Right cardiac atrium (tissue), 5 donors: Measurements from ENCODE around the gene INTS1. TPM values are rescaled to one million over a fixed set of nuclear protein-coding genes. Genes with fewer than 3 reads are reported as not detected.

Experiments used
- ATAC-seq, 2 donors: fragments of 200-7000 bp; cut with Tn5 transposase; one replicate each; pipeline versions ENCODE4 v1.8.0 to v1.9.1; 2020; ENCODE audit warnings: moderate library complexity in 2 of 2, mild to moderate bottlenecking in 1 of 2
- DNase-seq, 3 donors: peaks; one replicate each; pipeline ENCODE4 v3.0.0-alpha.2; 2020
- H3K27ac ChIP-seq: one replicate; pipeline ENCODE4 v1.5.1; 2013; ENCODE audit warnings: mild to moderate bottlenecking, low read length, control low read depth, moderate library complexity
- H3K27me3 ChIP-seq: one replicate; pipeline ENCODE4 v1.6.1; 2013; ENCODE audit not compliant: control insufficient read depth, insufficient read depth
- H3K4me1 ChIP-seq: one replicate; pipeline ENCODE4 v1.6.1; 2013; ENCODE audit warnings: low read length; ENCODE audit not compliant: control insufficient read depth, insufficient read depth
- H3K4me3 ChIP-seq: one replicate; pipeline ENCODE4 v1.5.1; 2013; ENCODE audit warnings: low read length, control low read depth
- H3K9me3 ChIP-seq: one replicate; pipeline ENCODE4 v1.6.1; 2013; ENCODE audit warnings: low read length; ENCODE audit not compliant: control insufficient read depth
- WGBS: extraction: QIAGEN DNeasy Blood & Tissue Kit; methylation state at CpG from one replicate; pipeline ENCODE4 v1.1.7; 2013; 5-methylcytosine and 5-hydroxymethylcytosine counted together
- intact Hi-C, 4 donors: fragments of 100-400 bp; cut with DNase I; formaldehyde crosslinking; loops; one replicate each; pipeline versions ENCODE4 v1.11.0 to v1.14.0; 2022 to 2023
- polyA plus RNA-seq: library from polyadenylated mRNA; stranded (reverse); fragments of 200-250 nt; gene quantifications from one replicate; pipeline ENCODE4 v1.2.3, GENCODE V29; 2013
- total RNA-seq, 4 donors: library from RNA; stranded (reverse); fragmentation: NEBNext Ultra II Directional; extraction: Animal tissue kit (Norgen Biotek cat#: 25700); gene quantifications; one replicate each; pipeline ENCODE4 v1.2.1, GENCODE V29; 2021
- donor health status: healthy with polysubstance abuse.
- donor health status: DM: no; HTN: yes; CAD: no.
- donor health status: DM: no; HTN: no; CAD: no.
- donor health status: DM: no; HTN: yes; CAD: no; lungs with severe emphysema.
- donor health status: DM: yes; HTN: yes; CAD: no.

The INTS1 gene
- total and polyA plus RNA-seq, 5 donors, result 30.6 to 48.3 (median 45.6) TPM

- no peak overlapping the region for H3K27ac ChIP-seq
- H3K4me3 ChIP-seq, result no peak overlapping the region
- intact Hi-C loops, result no loop called here
- no peaks in the 10 kb centered on the region for H3K27me3 ChIP-seq
- ATAC-seq (no peak), DNase-seq (peak in 2 of 3 donors; percentile 52 to 53)
- 92% methylated on average over 33 of the region's 33 CpGs for WGBS
- H3K4me1 ChIP-seq, result peaks cover 3% of the 10 kb centered on the region
- no peaks in the 10 kb centered on the region for H3K9me3 ChIP-seq
These were observed 37.4 kb upstream of the INTS1 start for GRCh38 chr7:1541431-1542162.

GRCh38 chr7:1540776-1541271 is 36.6 kb upstream of the INTS1 start:
- DNase-seq (peak in 2 of 3 donors; percentile 47 to 63), ATAC-seq (no peak)
- H3K9me3 ChIP-seq, result no peaks in the 10 kb centered on the region
- 89% methylated on average over 31 of the region's 31 CpGs for WGBS
- intact Hi-C loops, result no loop called here
- peaks cover 3% of the 10 kb centered on the region for H3K4me1 ChIP-seq
- H3K27ac ChIP-seq, result no peak overlapping the region
- no peak overlapping the region for H3K4me3 ChIP-seq
- H3K27me3 ChIP-seq, result no peaks in the 10 kb centered on the region

GRCh38 chr7:1539882-1540775 is 35.9 kb upstream of the INTS1 start:
- 94% methylated on average over 73 of the region's 73 CpGs for WGBS
- Histone ChIP-seq H3K4me1 (peaks cover 3% of the 10 kb centered on the region), H3K4me3 (no peak overlapping the region), H3K27me3 (no peaks in the 10 kb centered on the region), H3K9me3 (no peaks in the 10 kb centered on the region), H3K27ac (no peak overlapping the region)
- intact Hi-C loops, result no loop called here
- DNase-seq (peak; percentile 26 to 65 (median 57)), ATAC-seq (no peak)

GRCh38 chr7:1539181-1539881 is 35.1 kb upstream of the INTS1 start:
- intact Hi-C loops, result no loop called here
- H3K4me3 ChIP-seq, result no peak overlapping the region

GRCh38 chr7:1538544-1539180 is 34.5 kb upstream of the INTS1 start:
- Histone ChIP-seq H3K27me3 (no peaks in the 10 kb centered on the region), H3K27ac (peak overlapping the region; percentile 98), H3K9me3 (no peaks in the 10 kb centered on the region), H3K4me1 (peaks cover 7% of the 10 kb centered on the region), H3K4me3 (peak overlapping the region; percentile 17)
- WGBS, result 53% methylated on average over 25 of the region's 25 CpGs
- DNase-seq, result peak; percentile 34 to 74 (median 60)
- intact Hi-C loops, result no loop called here
- no peak for ATAC-seq

More at GRCh38 chr7:1539181-1539881, 35.1 kb upstream of the INTS1 start:
- Histone ChIP-seq H3K4me1 (peaks cover 3% of the 10 kb centered on the region), H3K9me3 (no peaks in the 10 kb centered on the region), H3K27me3 (no peaks in the 10 kb centered on the region), H3K27ac (peak overlapping the region; percentile 98)
- WGBS, result 78% methylated on average over 36 of the region's 36 CpGs
- ATAC-seq (no peak), DNase-seq (peak; percentile 35 to 76 (median 71))

GRCh38 chr7:1537535-1538412 is 33.6 kb upstream of the INTS1 start:
- peak overlapping the region; percentile 34 for H3K4me3 ChIP-seq
- DNase-seq (peak; percentile 92 to 98 (median 96)), ATAC-seq (peak; percentile 59 to 65)
- H3K9me3 ChIP-seq, result no peaks in the 10 kb centered on the region
- H3K27me3 ChIP-seq, result no peaks in the 10 kb centered on the region
- H3K27ac ChIP-seq, result peak overlapping the region; percentile 98
- H3K4me1 ChIP-seq, result peaks cover 10% of the 10 kb centered on the region
- 12% methylated on average over 56 of the region's 56 CpGs for WGBS
- intact Hi-C loops, result no loop called here

- intact Hi-C loops, result no loop called here
- Histone ChIP-seq H3K27ac (peak overlapping the region; percentile 98), H3K27me3 (no peaks in the 10 kb centered on the region), H3K4me3 (peak overlapping the region; percentile 34), H3K9me3 (no peaks in the 10 kb centered on the region), H3K4me1 (peaks cover 10% of the 10 kb centered on the region)
- ATAC-seq (peak; percentile 89 to 92), DNase-seq (peak; percentile 97 to 99 (median 97))
- 15% methylated on average over 52 of the region's 52 CpGs for WGBS
These were observed 32.8 kb upstream of the INTS1 start for GRCh38 chr7:1536743-1537534.

- DNase-seq (no peak), ATAC-seq (no peak)
- intact Hi-C loops, result no loop called here
- Histone ChIP-seq H3K27ac (peak overlapping the region; percentile 98), H3K9me3 (no peaks in the 10 kb centered on the region), H3K4me3 (no peak overlapping the region), H3K27me3 (no peaks in the 10 kb centered on the region), H3K4me1 (peaks cover 10% of the 10 kb centered on the region)
- WGBS, result 56% methylated on average over 7 of the region's 7 CpGs
These were observed 32.2 kb upstream of the INTS1 start for GRCh38 chr7:1536455-1536742.

GRCh38 chr7:1535701-1536454 is 31.7 kb upstream of the INTS1 start:
- Histone ChIP-seq H3K4me1 (peaks cover 10% of the 10 kb centered on the region), H3K27ac (peak overlapping the region; percentile 98), H3K4me3 (no peak overlapping the region), H3K9me3 (no peaks in the 10 kb centered on the region), H3K27me3 (no peaks in the 10 kb centered on the region)
- DNase-seq (peak; percentile 22 to 68 (median 66)), ATAC-seq (no peak)
- intact Hi-C loops, result no loop called here
- WGBS, result 90% methylated on average over 42 of the region's 42 CpGs
